Effector CD8-positive, alpha-beta T cell (primary cell): ENCODE data around the gene LRCH3.

Experiments used
- DNase-seq: peaks from one replicate; lab custom pipeline; 2025; lab: John Stamatoyannopoulos, UW
- total RNA-seq, 4 experiments: gene quantifications; one replicate each; lab custom pipeline; 2026; lab: John Stamatoyannopoulos, UW

Gene LRCH3
- 86.6 to 126 (median 107) reads per million in 4 experiments for total RNA-seq

- DNase-seq = peak; percentile 76
Measured at GRCh38 chr3:197791113-197791891, at the start of gene LRCH3. Gene LRCH3 (plus strand): TSS chr3:197791254. CDS start chr3:197791279, 25 bp downstream.

GRCh38 chr3:197742787-197743186, 48.3 kb upstream of the LRCH3 start:
- DNase-seq = no peak

GRCh38 chr3:197746209-197746608, 44.8 kb upstream of the LRCH3 start:
- no peak for DNase-seq

- DNase-seq = no peak
Measured at GRCh38 chr3:197746801-197747237, 44.2 kb upstream of the LRCH3 start.

- DNase-seq = no peak
Measured at GRCh38 chr3:197748597-197749314, 42.3 kb upstream of the LRCH3 start.

GRCh38 chr3:197749315-197749600, 41.8 kb upstream of the LRCH3 start:
- DNase-seq = peak; percentile 63

GRCh38 chr3:197749601-197750395, 41.3 kb upstream of the LRCH3 start, which contains the start of gene FYTTD1:
Gene FYTTD1 (plus strand): TSS chr3:197749883. CDS start chr3:197749972, 89 bp downstream.
- DNase-seq = peak; percentile 71

- DNase-seq = peak; percentile 25
Measured at GRCh38 chr3:197750396-197750831, 40.6 kb upstream of the LRCH3 start.

- DNase-seq = no peak
Measured at GRCh38 chr3:197750858-197751737, 40.0 kb upstream of the LRCH3 start.

GRCh38 chr3:197752107-197752506, 38.9 kb upstream of the LRCH3 start:
- no peak for DNase-seq

GRCh38 chr3:197753263-197753662, 37.8 kb upstream of the LRCH3 start:
- DNase-seq = no peak

GRCh38 chr3:197756704-197757103, 34.4 kb upstream of the LRCH3 start:
- DNase-seq = no peak

GRCh38 chr3:197758512-197758911, 32.5 kb upstream of the LRCH3 start:
- no peak for DNase-seq

- no peak for DNase-seq
Measured at GRCh38 chr3:197761784-197762183, 29.3 kb upstream of the LRCH3 start.

- DNase-seq = no peak
Measured at GRCh38 chr3:197775317-197775716, 15.7 kb upstream of the LRCH3 start.

- DNase-seq = no peak
Measured at GRCh38 chr3:197782230-197782629, 8.8 kb upstream of the LRCH3 start.

GRCh38 chr3:197784019-197784585, 7.0 kb upstream of the LRCH3 start:
- no peak for DNase-seq

- no peak for DNase-seq
Measured at GRCh38 chr3:197787412-197787811, 3.6 kb upstream of the LRCH3 start.

- no peak for DNase-seq
Measured at GRCh38 chr3:197789309-197789708, 1.7 kb upstream of the LRCH3 start.

GRCh38 chr3:197790033-197790432, 1.0 kb upstream of the LRCH3 start:
- DNase-seq = no peak
